Measurements from ENCODE around the gene ANKRD34A.

Gene ANKRD34A

GRCh38 chr1:145995964-145996432, 31.6 kb upstream of the ANKRD34A start:
- peaks cover 8% of the 10 kb centered on the region; the same call in 1 of the 2 replicates for H3K4me1 ChIP-seq (ENCODE audit: insufficient read depth, low read length)
- no peaks in the 10 kb centered on the region for H3K9me3 ChIP-seq (ENCODE audit: insufficient read depth, low read depth, low read length)
- peak overlapping the region; percentile 98 for H3K4me3 ChIP-seq (ENCODE audit: low read length)
- H3K27ac ChIP-seq (ENCODE audit: low read length), result no peak overlapping the region
- peak overlapping the region; percentile 95 for H3K9ac ChIP-seq (ENCODE audit: low read depth, low read length)
- peaks cover 29% of the 10 kb centered on the region for H3K36me3 ChIP-seq (ENCODE audit: insufficient read depth, low read depth, low read length)
- peaks cover 11% of the 10 kb centered on the region for H3K27me3 ChIP-seq (ENCODE audit: insufficient read depth, low read length)

- Histone ChIP-seq H3K9me3 (ENCODE audit: insufficient read depth, low read depth, low read length) (no peaks in the 10 kb centered on the region), H3K27me3 (ENCODE audit: insufficient read depth, low read length) (peaks cover 11% of the 10 kb centered on the region), H3K36me3 (ENCODE audit: insufficient read depth, low read depth, low read length) (peaks cover 29% of the 10 kb centered on the region), H3K9ac (ENCODE audit: low read depth, low read length) (peak overlapping the region; percentile 95), H3K4me3 (ENCODE audit: low read length) (peak overlapping the region; percentile 98), H3K27ac (ENCODE audit: low read length) (no peak overlapping the region), H3K4me1 (ENCODE audit: insufficient read depth, low read length) (peaks cover 8% of the 10 kb centered on the region; the same call in 1 of the 2 replicates)
These were observed 30.9 kb upstream of the ANKRD34A start for GRCh38 chr1:145995148-145995881.

- H3K9ac ChIP-seq (ENCODE audit: low read depth, low read length), result peak overlapping the region; percentile 95; the same call in 1 of the 2 replicates
These were observed 30.2 kb upstream of the ANKRD34A start for GRCh38 chr1:145994391-145995120.

GRCh38 chr1:145993618-145994390, 29.4 kb upstream of the ANKRD34A start:
- peaks cover 29% of the 10 kb centered on the region for H3K36me3 ChIP-seq (ENCODE audit: insufficient read depth, low read depth, low read length)
- no peak overlapping the region for H3K9ac ChIP-seq (ENCODE audit: low read depth, low read length)
- no peak overlapping the region for H3K27ac ChIP-seq (ENCODE audit: low read length)
- no peaks in the 10 kb centered on the region for H3K9me3 ChIP-seq (ENCODE audit: insufficient read depth, low read depth, low read length)
- H3K4me1 ChIP-seq (ENCODE audit: insufficient read depth, low read length), result peaks cover 8% of the 10 kb centered on the region; the same call in 1 of the 2 replicates
- H3K27me3 ChIP-seq (ENCODE audit: insufficient read depth, low read length), result peaks cover 11% of the 10 kb centered on the region
- H3K4me3 ChIP-seq (ENCODE audit: low read length), result peak overlapping the region; percentile 98

More at GRCh38 chr1:145994391-145995120, 30.2 kb upstream of the ANKRD34A start:
- Histone ChIP-seq H3K27me3 (ENCODE audit: insufficient read depth, low read length) (peaks cover 11% of the 10 kb centered on the region), H3K4me1 (ENCODE audit: insufficient read depth, low read length) (peaks cover 8% of the 10 kb centered on the region; the same call in 1 of the 2 replicates), H3K9me3 (ENCODE audit: insufficient read depth, low read depth, low read length) (no peaks in the 10 kb centered on the region), H3K27ac (ENCODE audit: low read length) (no peak overlapping the region), H3K4me3 (ENCODE audit: low read length) (peak overlapping the region; percentile 98), H3K36me3 (ENCODE audit: insufficient read depth, low read depth, low read length) (peaks cover 29% of the 10 kb centered on the region)

DNA sequence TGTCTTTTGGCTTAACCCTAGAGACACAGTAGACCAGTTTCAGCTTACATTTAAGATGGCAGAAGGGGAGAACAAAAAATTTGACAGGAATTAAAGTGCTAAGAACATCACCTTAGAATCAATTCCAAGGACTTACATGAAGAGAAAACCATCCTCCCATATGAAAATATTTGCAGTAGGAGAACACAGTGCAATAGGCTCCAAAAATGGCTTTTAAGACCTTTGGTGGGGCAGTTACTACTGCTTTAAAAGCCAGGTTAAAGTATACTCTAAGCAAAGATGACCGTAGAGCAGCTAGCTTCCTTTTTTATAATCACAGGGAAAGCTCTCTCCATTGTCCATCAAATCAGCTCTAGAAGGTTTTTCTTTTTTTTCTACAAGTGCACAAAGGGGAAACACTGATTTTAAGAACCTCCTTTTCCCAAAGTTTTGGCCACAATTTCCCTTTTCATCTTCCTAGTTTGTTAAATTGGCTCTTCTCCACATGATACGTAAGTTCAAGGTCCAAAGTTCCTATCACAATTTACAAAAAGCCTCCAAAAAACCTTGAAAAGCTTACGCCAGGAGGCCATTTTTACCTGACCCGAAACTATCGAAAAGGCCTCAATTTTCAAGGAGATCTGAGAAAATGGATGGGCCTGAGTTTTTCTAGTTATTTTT, 28.7 kb upstream of the ANKRD34A start:
- Histone ChIP-seq H3K4me1 (ENCODE audit: insufficient read depth, low read length) (peaks cover 8% of the 10 kb centered on the region; the same call in 1 of the 2 replicates), H3K36me3 (ENCODE audit: insufficient read depth, low read depth, low read length) (peaks cover 29% of the 10 kb centered on the region), H3K27me3 (ENCODE audit: insufficient read depth, low read length) (peaks cover 11% of the 10 kb centered on the region), H3K9ac (ENCODE audit: low read depth, low read length) (no peak overlapping the region), H3K4me3 (ENCODE audit: low read length) (no peak overlapping the region), H3K27ac (ENCODE audit: low read length) (no peak overlapping the region), H3K9me3 (ENCODE audit: insufficient read depth, low read depth, low read length) (no peaks in the 10 kb centered on the region)

- peaks cover 8% of the 10 kb centered on the region; the same call in 1 of the 2 replicates for H3K4me1 ChIP-seq (ENCODE audit: insufficient read depth, low read length)
- H3K9ac ChIP-seq (ENCODE audit: low read depth, low read length), result no peak overlapping the region
These were observed 28.1 kb upstream of the ANKRD34A start for GRCh38 chr1:145992502-145992936.

DNA sequence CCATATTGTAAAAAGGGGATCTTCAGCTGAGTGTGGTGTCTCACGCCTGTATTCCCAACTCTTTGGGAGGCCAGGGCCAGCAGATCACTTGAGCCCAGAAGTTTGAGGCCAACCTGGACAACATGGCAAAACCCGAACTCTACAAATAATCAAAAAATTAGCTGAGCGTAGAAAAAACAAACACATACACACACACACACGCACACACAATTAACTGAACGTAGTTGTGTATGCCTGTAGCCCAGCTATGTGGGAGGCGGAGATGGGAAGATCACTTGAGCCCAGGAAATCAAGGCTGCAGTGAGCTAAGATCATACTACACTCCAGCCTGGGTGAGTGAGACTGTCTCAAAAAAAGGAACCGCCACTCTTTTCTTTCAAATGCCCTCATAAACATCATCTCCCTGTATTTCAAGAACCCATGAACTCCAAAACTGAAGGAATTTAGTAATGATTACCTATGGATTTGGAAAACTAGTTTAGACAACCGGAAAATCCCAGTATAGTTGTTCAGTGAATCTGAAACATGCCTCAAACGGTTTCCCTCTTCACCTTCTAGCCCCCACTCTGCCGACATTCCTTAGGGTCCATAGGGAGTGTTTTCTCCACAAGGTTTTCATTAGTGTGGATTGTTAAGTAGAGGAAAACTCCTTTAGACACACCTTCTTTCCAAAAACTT, 27.5 kb upstream of the ANKRD34A start:
- H3K4me3 ChIP-seq (ENCODE audit: low read length), result no peak overlapping the region
- H3K9ac ChIP-seq (ENCODE audit: low read depth, low read length), result no peak overlapping the region
- H3K27ac ChIP-seq (ENCODE audit: low read length), result no peak overlapping the region
- peaks cover 11% of the 10 kb centered on the region for H3K27me3 ChIP-seq (ENCODE audit: insufficient read depth, low read length)
- no peaks in the 10 kb centered on the region for H3K9me3 ChIP-seq (ENCODE audit: insufficient read depth, low read depth, low read length)
- H3K4me1 ChIP-seq (ENCODE audit: insufficient read depth, low read length), result peaks cover 4% of the 10 kb centered on the region; the same call in 1 of the 2 replicates
- peaks cover 29% of the 10 kb centered on the region for H3K36me3 ChIP-seq (ENCODE audit: insufficient read depth, low read depth, low read length)

More at GRCh38 chr1:145992502-145992936, 28.1 kb upstream of the ANKRD34A start:
- Histone ChIP-seq H3K27me3 (ENCODE audit: insufficient read depth, low read length) (peaks cover 11% of the 10 kb centered on the region), H3K36me3 (ENCODE audit: insufficient read depth, low read depth, low read length) (peaks cover 29% of the 10 kb centered on the region), H3K4me3 (ENCODE audit: low read length) (no peak overlapping the region), H3K27ac (ENCODE audit: low read length) (no peak overlapping the region), H3K9me3 (ENCODE audit: insufficient read depth, low read depth, low read length) (no peaks in the 10 kb centered on the region)

DNA sequence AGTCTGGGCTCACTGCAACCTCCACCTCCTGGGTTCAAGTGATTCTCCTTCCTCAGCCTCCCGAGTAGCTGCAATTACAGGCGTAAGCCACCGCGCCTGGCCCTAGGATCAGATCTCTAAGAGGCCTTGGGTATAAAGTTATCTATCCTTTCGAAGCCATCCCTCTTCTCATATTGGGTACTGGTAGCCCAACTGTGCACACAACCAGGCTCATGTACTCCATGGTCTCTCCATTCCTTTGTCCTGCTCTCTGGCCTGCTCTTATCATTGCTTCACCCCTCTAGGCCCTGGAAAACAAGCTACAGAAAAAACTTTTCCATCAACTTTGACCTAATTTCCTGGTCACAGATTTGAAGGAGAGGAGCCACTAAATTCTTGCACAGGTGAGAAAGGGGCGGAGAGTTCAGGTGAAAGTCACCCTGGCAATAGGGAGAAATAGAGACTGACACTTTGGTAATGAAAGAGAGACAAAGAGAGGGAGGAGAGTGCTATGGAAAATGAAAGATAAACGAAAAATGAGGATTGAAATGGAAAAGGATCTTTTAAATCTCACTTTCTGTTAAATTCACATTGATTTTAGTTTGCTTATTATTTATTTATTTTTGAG, 26.0 kb upstream of the ANKRD34A start:
- peaks cover 9% of the 10 kb centered on the region for H3K4me1 ChIP-seq (ENCODE audit: insufficient read depth, low read length)
- H3K4me3 ChIP-seq (ENCODE audit: low read length), result no peak overlapping the region
- H3K36me3 ChIP-seq (ENCODE audit: insufficient read depth, low read depth, low read length), result peaks cover 29% of the 10 kb centered on the region
- H3K27ac ChIP-seq (ENCODE audit: low read length), result no peak overlapping the region
- H3K27me3 ChIP-seq (ENCODE audit: insufficient read depth, low read length), result peaks cover 2% of the 10 kb centered on the region; the same call in 1 of the 2 replicates
- no peaks in the 10 kb centered on the region for H3K9me3 ChIP-seq (ENCODE audit: insufficient read depth, low read depth, low read length)
- 0 out of 2 replicates have a peak overlapping the region, but pooled peaks have one; percentile 43 for H3K9ac ChIP-seq (ENCODE audit: low read depth, low read length)

DNA sequence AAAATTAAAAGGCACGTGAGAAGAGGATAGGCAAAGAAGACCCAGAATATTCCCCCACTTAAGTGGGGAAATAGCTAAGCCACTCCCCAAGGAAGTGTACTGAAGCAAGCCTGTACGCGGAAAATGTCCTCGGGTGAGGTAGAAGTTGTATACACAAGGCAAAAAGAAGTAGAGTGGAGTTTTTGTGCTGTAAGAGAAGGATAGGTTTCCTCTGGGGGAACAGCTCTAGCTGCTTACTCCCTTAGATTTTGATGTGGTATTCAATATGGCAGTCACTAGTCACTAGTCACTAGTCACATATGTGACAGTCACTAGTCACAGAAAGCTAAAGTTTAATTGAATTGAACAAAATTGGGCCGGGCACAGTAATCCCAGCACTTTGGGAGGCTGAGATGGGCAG, 24.4 kb upstream of the ANKRD34A start:
- H3K36me3 ChIP-seq (ENCODE audit: insufficient read depth, low read depth, low read length), result peaks cover 15% of the 10 kb centered on the region
- H3K27me3 ChIP-seq (ENCODE audit: insufficient read depth, low read length), result no peaks in the 10 kb centered on the region
- H3K9me3 ChIP-seq (ENCODE audit: insufficient read depth, low read depth, low read length), result no peaks in the 10 kb centered on the region
- peaks cover 10% of the 10 kb centered on the region for H3K4me1 ChIP-seq (ENCODE audit: insufficient read depth, low read length)
- no peak overlapping the region for H3K4me3 ChIP-seq (ENCODE audit: low read length)
- H3K9ac ChIP-seq (ENCODE audit: low read depth, low read length), result no peak overlapping the region
- no peak overlapping the region for H3K27ac ChIP-seq (ENCODE audit: low read length)

DNA sequence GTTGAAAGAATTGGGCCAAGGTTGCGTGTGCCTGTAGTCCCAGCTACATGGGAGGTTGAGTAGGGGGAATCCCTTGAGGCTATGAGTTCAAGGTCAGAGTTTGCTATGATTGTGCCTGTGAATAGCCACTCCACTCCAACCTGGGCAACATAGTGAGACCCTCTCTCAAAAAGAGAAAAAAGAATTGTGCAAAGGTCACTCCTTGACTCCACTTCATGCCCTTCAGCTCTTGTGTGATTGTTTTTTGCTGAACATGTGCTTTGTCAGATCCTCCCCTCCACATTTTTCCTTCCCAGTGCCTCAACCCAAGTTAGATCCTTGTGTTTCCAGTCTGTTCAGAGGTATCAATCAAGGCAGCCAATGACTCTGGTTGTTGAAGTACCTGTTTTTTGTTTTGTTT, 23.6 kb upstream of the ANKRD34A start:
- Histone ChIP-seq H3K27ac (ENCODE audit: low read length) (no peak overlapping the region), H3K36me3 (ENCODE audit: insufficient read depth, low read depth, low read length) (peaks cover 7% of the 10 kb centered on the region), H3K9me3 (ENCODE audit: insufficient read depth, low read depth, low read length) (no peaks in the 10 kb centered on the region), H3K4me1 (ENCODE audit: insufficient read depth, low read length) (peaks cover 10% of the 10 kb centered on the region), H3K4me3 (ENCODE audit: low read length) (no peak overlapping the region), H3K9ac (ENCODE audit: low read depth, low read length) (no peak overlapping the region), H3K27me3 (ENCODE audit: insufficient read depth, low read length) (no peaks in the 10 kb centered on the region)
